ENCODE results near the gene TAS2R9. TPM values are rescaled to one million over a fixed set of nuclear protein-coding genes. Genes with fewer than 3 reads are reported as not detected.

The TAS2R9 gene, protein sequence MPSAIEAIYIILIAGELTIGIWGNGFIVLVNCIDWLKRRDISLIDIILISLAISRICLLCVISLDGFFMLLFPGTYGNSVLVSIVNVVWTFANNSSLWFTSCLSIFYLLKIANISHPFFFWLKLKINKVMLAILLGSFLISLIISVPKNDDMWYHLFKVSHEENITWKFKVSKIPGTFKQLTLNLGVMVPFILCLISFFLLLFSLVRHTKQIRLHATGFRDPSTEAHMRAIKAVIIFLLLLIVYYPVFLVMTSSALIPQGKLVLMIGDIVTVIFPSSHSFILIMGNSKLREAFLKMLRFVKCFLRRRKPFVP
- total RNA-seq = 0.09 and 0.11 TPM in 2 replicates

DNA sequence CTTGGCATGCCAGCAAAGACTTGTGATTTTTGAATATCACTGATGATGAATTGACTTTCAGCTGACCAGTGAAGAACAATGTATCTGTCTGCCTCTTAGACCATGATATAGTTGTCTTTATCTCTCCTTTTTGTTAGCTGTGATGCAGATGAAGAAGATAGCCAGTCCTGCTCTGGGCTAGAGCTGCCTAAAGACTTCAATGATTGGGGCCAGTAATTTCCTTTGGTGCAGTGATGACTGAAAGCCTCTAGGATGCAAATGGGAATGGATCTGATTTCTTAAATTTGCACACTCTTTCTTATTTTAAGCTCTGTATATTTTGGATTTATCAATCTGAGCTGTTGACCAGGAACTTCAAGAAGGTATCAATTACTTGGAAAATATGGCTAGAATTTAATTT lies at the start of gene TAS2R9:
Gene TAS2R9 (minus strand): TSS at position 101 of the 400 bp plus-strand sequence. CDS start 93 bp downstream, at position 8.

DNA sequence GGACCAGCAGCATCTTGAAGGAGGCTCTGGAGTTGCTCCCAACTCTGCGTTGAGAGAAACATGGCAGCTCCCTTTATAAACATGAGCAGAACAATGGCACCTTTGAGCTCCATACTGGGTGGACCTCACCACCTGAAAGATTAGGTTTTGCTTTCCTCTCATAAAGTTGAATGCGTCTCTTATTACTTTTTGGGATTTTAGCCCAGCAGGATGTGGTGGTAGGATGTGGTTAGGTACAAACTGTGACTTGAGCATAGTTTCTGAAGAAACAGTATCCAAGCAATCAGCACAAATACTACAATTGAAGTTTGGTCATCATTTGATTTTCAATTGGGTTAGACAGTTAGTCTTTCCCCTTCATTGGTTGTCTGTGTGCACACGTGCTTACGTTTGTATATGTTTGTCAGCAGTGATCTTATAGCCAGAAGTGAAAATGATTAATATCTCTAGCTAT lies 39.5 kb upstream of the TAS2R9 start, which contains the start of gene PRR4:
Gene PRR4 (minus strand): TSS at position 51 of the 454 bp plus-strand sequence. CDS start 38 bp downstream, at position 13.

DNA sequence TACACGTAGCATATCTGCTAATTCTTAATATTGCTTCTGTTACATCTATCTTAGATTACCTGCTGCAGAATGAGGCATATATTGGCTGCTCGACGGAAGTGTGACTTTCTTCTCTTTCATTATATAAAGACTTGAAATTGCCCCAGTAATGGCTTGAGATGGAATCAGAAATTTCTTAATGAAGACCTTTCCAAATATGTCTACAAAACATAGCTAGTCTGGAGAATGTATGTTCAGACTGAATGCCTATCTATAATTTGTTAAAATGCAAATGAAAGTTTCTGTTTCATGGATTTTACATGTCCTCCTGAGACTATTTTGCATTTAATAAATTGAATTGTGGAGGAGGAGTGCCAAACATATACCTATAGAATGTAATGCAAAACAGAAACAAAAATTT lies 16.3 kb upstream of the TAS2R9 start, which contains the start of gene TAS2R10:
Gene TAS2R10 (minus strand): TSS at position 101 of the 400 bp plus-strand sequence. CDS start 89 bp downstream, at position 12.

DNA sequence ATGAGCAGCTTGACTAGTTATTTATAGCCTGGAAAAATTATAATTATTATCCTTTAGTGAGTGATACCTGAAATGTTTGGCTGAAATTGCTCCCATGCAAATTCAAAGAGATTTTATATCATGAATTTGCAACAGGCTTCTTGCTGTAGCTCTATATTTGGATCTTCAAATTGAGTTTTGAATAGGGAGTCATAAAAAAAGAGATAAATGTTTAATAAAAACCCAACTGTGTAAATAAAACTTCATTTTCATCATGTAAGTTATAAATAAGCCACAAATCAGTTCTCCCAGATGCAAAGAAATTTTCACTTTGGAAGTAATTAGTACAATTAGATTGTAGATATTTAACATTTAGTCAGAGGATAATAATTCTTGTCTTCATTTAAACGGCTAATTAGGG lies 2.8 kb downstream of the TAS2R9 start, which contains the start of gene TAS2R8:
Gene TAS2R8 (minus strand): TSS at position 101 of the 400 bp plus-strand sequence. CDS start 306 bp downstream, outside the sequence.

DNA sequence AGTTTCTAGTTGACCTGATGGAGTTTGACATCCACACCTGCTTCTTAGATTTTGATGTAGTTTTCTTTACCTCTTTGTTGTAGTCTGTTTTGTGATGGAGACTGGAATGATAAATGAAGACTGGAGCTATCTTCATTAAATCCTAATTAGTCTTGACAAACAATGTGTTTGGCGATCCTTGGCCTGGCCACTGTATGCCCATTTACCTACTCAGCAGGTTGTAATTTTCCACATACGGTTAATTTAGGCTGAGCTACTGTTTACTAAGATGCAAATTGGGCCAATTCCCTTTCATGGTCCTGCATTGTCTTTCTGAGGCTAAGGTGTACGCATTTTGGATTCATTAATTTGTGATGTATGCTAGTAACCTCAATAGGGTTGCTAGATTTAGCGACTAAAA lies 7.4 kb downstream of the TAS2R9 start, which contains the start of gene TAS2R7:
Gene TAS2R7 (minus strand): TSS at position 41 of the 400 bp plus-strand sequence. CDS start 57 bp downstream, outside the sequence.

Other genes starting within 250 kb of the TAS2R9 start
- gene MAGOHB, start 196.6 kb downstream of the TAS2R9 start, total RNA-seq = 10.7 and 12.5 TPM in 2 replicates
- gene STYK1, start 136.1 kb downstream of the TAS2R9 start, total RNA-seq = 2.7 and 7.8 TPM in 2 replicates
- 128 and 157 TPM in 2 replicates for gene YBX3, start 86.8 kb downstream of the TAS2R9 start, total RNA-seq
- gene TAS2R7, start 7.5 kb downstream of the TAS2R9 start, total RNA-seq = 0.09 TPM in 1 of 2 replicates, not detected in the other
- 0.09 and 0.11 TPM in 2 replicates for gene TAS2R8, start 2.9 kb downstream of the TAS2R9 start, total RNA-seq
- gene TAS2R10, start 16.2 kb upstream of the TAS2R9 start, total RNA-seq = 0.43 and 0.77 TPM in 2 replicates
- gene PRR4, start 39.3 kb upstream of the TAS2R9 start, total RNA-seq = 0.17 and 0.22 TPM in 2 replicates
- gene PRH1, start 74.1 kb upstream of the TAS2R9 start, total RNA-seq = 7.6 and 10.3 TPM in 2 replicates
- 0.54 and 1.0 TPM in 2 replicates for gene TAS2R13, start 99.4 kb upstream of the TAS2R9 start, total RNA-seq
- gene PRH2, start 119.1 kb upstream of the TAS2R9 start, total RNA-seq = 0.09 TPM in 1 of 2 replicates, not detected in the other
- 1.5 and 1.6 TPM in 2 replicates for gene TAS2R14, start 129.1 kb upstream of the TAS2R9 start, total RNA-seq
- gene TAS2R50, start 176.7 kb upstream of the TAS2R9 start, total RNA-seq = 1.6 and 2.4 TPM in 2 replicates
- gene TAS2R20, start 188.1 kb upstream of the TAS2R9 start, total RNA-seq = 1.7 and 2.4 TPM in 2 replicates
- 2.9 and 4.0 TPM in 2 replicates for gene TAS2R19, start 212.5 kb upstream of the TAS2R9 start, total RNA-seq
- 2.7 and 3.1 TPM in 2 replicates for gene TAS2R31, start 221.2 kb upstream of the TAS2R9 start, total RNA-seq